ENCODE measurements around the gene B3GNT8. TPM values are rescaled to one million over a fixed set of nuclear protein-coding genes. Genes with fewer than 3 reads are reported as not detected.
A peak's percentile ranks its signal among the peaks of the same experiment; 100 is the strongest.
"Not testable (repeated sequence)": the region's sequence is repeated elsewhere in the genome, so short reads cannot be mapped to it uniquely, and the experiment has no call there.

B3GNT8 gene
- total RNA-seq, 1 experiment from 2014 or later = 0.96 TPM

DNA sequence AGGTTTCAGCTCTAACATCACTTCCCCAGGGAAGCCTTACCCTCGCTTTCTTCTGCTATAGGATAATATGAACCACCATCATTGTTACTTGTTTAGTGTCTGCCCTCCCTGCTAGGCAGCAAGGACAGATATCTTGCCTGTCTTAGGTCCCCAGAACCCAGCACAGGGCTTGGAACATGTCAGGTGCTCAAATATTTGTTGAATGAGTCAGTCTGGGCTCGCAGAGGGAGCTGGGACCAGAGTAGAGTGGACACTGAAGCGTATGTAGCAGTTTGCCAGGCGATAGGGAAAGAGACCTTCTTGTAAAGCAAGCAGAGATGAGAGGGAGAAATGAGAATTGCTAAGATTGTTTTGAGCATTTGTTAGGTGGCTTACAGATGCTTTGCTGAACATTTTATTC is 17.9 kb downstream of the B3GNT8 start:
- no peak overlapping the region for H2BK12ac ChIP-seq (ENCODE audit: insufficient read length, low read depth, low read length)
- TF ChIP-seq, protein P1, sequence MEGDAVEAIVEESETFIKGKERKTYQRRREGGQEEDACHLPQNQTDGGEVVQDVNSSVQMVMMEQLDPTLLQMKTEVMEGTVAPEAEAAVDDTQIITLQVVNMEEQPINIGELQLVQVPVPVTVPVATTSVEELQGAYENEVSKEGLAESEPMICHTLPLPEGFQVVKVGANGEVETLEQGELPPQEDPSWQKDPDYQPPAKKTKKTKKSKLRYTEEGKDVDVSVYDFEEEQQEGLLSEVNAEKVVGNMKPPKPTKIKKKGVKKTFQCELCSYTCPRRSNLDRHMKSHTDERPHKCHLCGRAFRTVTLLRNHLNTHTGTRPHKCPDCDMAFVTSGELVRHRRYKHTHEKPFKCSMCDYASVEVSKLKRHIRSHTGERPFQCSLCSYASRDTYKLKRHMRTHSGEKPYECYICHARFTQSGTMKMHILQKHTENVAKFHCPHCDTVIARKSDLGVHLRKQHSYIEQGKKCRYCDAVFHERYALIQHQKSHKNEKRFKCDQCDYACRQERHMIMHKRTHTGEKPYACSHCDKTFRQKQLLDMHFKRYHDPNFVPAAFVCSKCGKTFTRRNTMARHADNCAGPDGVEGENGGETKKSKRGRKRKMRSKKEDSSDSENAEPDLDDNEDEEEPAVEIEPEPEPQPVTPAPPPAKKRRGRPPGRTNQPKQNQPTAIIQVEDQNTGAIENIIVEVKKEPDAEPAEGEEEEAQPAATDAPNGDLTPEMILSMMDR (conservative IDR thresholded peaks at IDR 0.05) = no peak
- no peak overlapping the region for H3T11ph ChIP-seq (ENCODE audit: low read length)
- no peak overlapping the region for H4K91ac ChIP-seq (ENCODE audit: insufficient read length, low read depth, low read length)
- peaks cover 4% of the 10 kb centered on the region for H3K23me2 ChIP-seq (ENCODE audit: insufficient read length, low read depth, low read length, poor library complexity, severe bottlenecking)
- H4K20me1 ChIP-seq (ENCODE audit: control insufficient read depth, insufficient read depth, insufficient read length) = peaks cover 3% of the 10 kb centered on the region
- no peak overlapping the region for H2BK5ac ChIP-seq (ENCODE audit: insufficient read length, low read length)
- no peak overlapping the region for H3K4me3 Mint-ChIP-seq
- H2BK120ac ChIP-seq (ENCODE audit: low read depth, low read length, poor library complexity, severe bottlenecking) = no peak overlapping the region
- no peak overlapping the region for H3K4ac ChIP-seq (ENCODE audit: low read depth, low read length)
- H3K36me3 Mint-ChIP-seq (ENCODE audit: insufficient read depth in 1 of 3, low read depth in 3 of 3) = peaks cover 0 to 15% (median 9%) of the 10 kb centered on the region in 3 experiments; a peak in 3 of 7 replicates
- no peaks in the 10 kb centered on the region for H3K79me1 ChIP-seq (ENCODE audit: insufficient read depth, low read depth, low read length, poor library complexity, severe bottlenecking)
- H3K27me3 Mint-ChIP-seq (ENCODE audit: low read depth) = no peaks in the 10 kb centered on the region; the same call in 1 of the 2 replicates
- no peak overlapping the region for H4K8ac ChIP-seq (replicated peaks; ENCODE audit: insufficient read length, low read depth, low read length)
- DNase-seq = peak; percentile 37
- H3K27me3 ChIP-seq (ENCODE audit: insufficient read depth, low read length) = no peaks in the 10 kb centered on the region
- H3K9me3 ChIP-seq (ENCODE audit: control insufficient read depth, low read depth, low read length) = no peaks in the 10 kb centered on the region
- H2BK20ac ChIP-seq (ENCODE audit: low read depth, low read length, poor library complexity, severe bottlenecking) = no peak overlapping the region
- no peak overlapping the region for H4K5ac ChIP-seq (ENCODE audit: insufficient read length, low read depth, low read length)
- WGBS (ENCODE audit: extremely low coverage, insufficient read length, low lambda C conversion rate) = no CpG with 5 or more reads among the region's 4 CpGs
- no peak overlapping the region for H3K27ac ChIP-seq (ENCODE audit: insufficient read length, low read depth, low read length)
- peak overlapping the region in 2 of 3 experiments; percentile 0 to 62; a peak in 2 of 7 replicates for H3K27ac Mint-ChIP-seq
- H3K23ac ChIP-seq (ENCODE audit: insufficient read length, low read depth, low read length) = no peak overlapping the region
- no peak overlapping the region for H2AFZ ChIP-seq (ENCODE audit: low read length)
- no peak overlapping the region for H3K4me2 ChIP-seq (ENCODE audit: insufficient read depth, insufficient read length, low read length)
- peaks cover 7 to 18% of the 10 kb centered on the region in 2 experiments for H3K4me1 Mint-ChIP-seq
- no peak overlapping the region for H3K9ac ChIP-seq (ENCODE audit: extremely low read depth, insufficient read length, low read length)
- no peak overlapping the region for H2AK5ac ChIP-seq (ENCODE audit: insufficient read length, low read length)
- H3K18ac ChIP-seq (ENCODE audit: insufficient read length, low read depth, low read length) = no peak overlapping the region
- no peak overlapping the region for H3K14ac ChIP-seq (ENCODE audit: insufficient read depth, low read length)
- no peak overlapping the region for H2BK15ac ChIP-seq (ENCODE audit: low read depth, low read length)
- no peaks in the 10 kb centered on the region for H3K79me2 ChIP-seq (ENCODE audit: insufficient read depth, low read length)
- no peaks in the 10 kb centered on the region; the same call in 1 of the 2 replicates for H3K4me1 ChIP-seq (ENCODE audit: insufficient read depth, low read length)
- H3K56ac ChIP-seq (ENCODE audit: insufficient read length, low read depth, low read length) = no peak overlapping the region
- no peaks in the 10 kb centered on the region for H3K9me3 Mint-ChIP-seq

DNA sequence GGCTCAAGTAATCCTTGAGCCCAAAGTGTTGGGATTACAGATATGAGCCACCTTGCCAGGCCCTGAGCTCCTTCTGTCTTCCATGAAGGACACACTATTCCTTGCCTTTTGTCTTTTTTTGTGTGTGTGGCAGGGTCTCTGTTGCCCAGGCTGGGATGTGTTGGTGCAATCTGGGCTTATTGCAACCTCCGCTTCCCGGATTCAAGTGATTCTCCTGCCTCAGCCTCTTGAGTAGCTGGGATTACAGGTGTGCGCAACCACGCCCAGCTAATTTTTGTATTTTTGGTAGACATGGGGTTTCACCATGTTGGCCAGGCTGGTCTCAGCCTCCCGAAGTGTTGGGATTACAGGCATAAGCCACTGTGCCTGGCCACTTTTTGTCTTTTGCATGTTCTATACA is 18.3 kb downstream of the B3GNT8 start:
- not testable (repeated sequence) for H3K79me1 ChIP-seq (ENCODE audit: insufficient read depth, low read depth, low read length, poor library complexity, severe bottlenecking); H3T11ph ChIP-seq (ENCODE audit: low read length); H2BK12ac ChIP-seq (ENCODE audit: insufficient read length, low read depth, low read length); H4K91ac ChIP-seq (ENCODE audit: insufficient read length, low read depth, low read length); H3K4me1 ChIP-seq (ENCODE audit: insufficient read depth, low read length); H3K27me3 Mint-ChIP-seq (ENCODE audit: low read depth); H2BK15ac ChIP-seq (ENCODE audit: low read depth, low read length); H2BK120ac ChIP-seq (ENCODE audit: low read depth, low read length, poor library complexity, severe bottlenecking); H3K23ac ChIP-seq (ENCODE audit: insufficient read length, low read depth, low read length); H3K4ac ChIP-seq (ENCODE audit: low read depth, low read length); H3K4me3 Mint-ChIP-seq; H4K5ac ChIP-seq (ENCODE audit: insufficient read length, low read depth, low read length); H3K79me2 ChIP-seq (ENCODE audit: insufficient read depth, low read length); H3K56ac ChIP-seq (ENCODE audit: insufficient read length, low read depth, low read length); H3K14ac ChIP-seq (ENCODE audit: insufficient read depth, low read length); H3K9me3 ChIP-seq (ENCODE audit: control insufficient read depth, low read depth, low read length); H3K27me3 ChIP-seq (ENCODE audit: insufficient read depth, low read length); H2BK20ac ChIP-seq (ENCODE audit: low read depth, low read length, poor library complexity, severe bottlenecking); H4K20me1 ChIP-seq (ENCODE audit: control insufficient read depth, insufficient read depth, insufficient read length); H3K9me3 Mint-ChIP-seq; H2AK5ac ChIP-seq (ENCODE audit: insufficient read length, low read length); H2AFZ ChIP-seq (ENCODE audit: low read length); H4K8ac ChIP-seq (replicated peaks; ENCODE audit: insufficient read length, low read depth, low read length); H3K27ac ChIP-seq (ENCODE audit: insufficient read length, low read depth, low read length); DNase-seq; H3K9ac ChIP-seq (ENCODE audit: extremely low read depth, insufficient read length, low read length); H3K4me2 ChIP-seq (ENCODE audit: insufficient read depth, insufficient read length, low read length); H3K18ac ChIP-seq (ENCODE audit: insufficient read length, low read depth, low read length); H3K27ac Mint-ChIP-seq; H2BK5ac ChIP-seq (ENCODE audit: insufficient read length, low read length); H3K23me2 ChIP-seq (ENCODE audit: insufficient read length, low read depth, low read length, poor library complexity, severe bottlenecking)
- Mint-ChIP-seq H3K36me3 (ENCODE audit: insufficient read depth in 1 of 3, low read depth in 3 of 3) (peaks cover 0 to 10% (median 7%) of the 10 kb centered on the region in 3 experiments; a peak in 3 of 7 replicates), H3K4me1 (peaks cover 7 to 18% of the 10 kb centered on the region in 2 experiments)
- no CpG with 5 or more reads among the region's 5 CpGs for whole genome bisulfite sequencing (ENCODE audit: extremely low coverage, insufficient read length, low lambda C conversion rate)
